Activated T-cell treated with anti-CD3 and anti-CD28 coated beads, Interleukin-2, amount 50 U/mL, for 4 hours (primary cell): ENCODE data around the gene NRGN. TPM values are rescaled to one million over a fixed set of nuclear protein-coding genes. Genes with fewer than 3 reads are reported as not detected.

Experiments used
- ATAC-seq, 2 donors: fragments of 200-7000 bp; cut with Tn5 transposase; one replicate each; pipeline ENCODE4 v1.10.0; 2021
- DNase-seq: peaks from one replicate; pipeline ENCODE4 v3.0.0-alpha.2; 2020
- H3K27me3 Mint-ChIP-seq: one replicate; pipeline ENCODE4 v1.8.0; 2021; ENCODE audit warnings: low read depth, mixed read lengths
- H3K36me3 Mint-ChIP-seq: one replicate; pipeline ENCODE4 v1.8.0; 2022; ENCODE audit warnings: mixed read lengths; ENCODE audit not compliant: insufficient read depth
- H3K4me1 Mint-ChIP-seq: one replicate; pipeline ENCODE4 v1.8.0; 2021; ENCODE audit warnings: low read depth, mixed read lengths
- H3K4me3 Mint-ChIP-seq: one replicate; pipeline ENCODE4 v1.8.0; 2021; ENCODE audit warnings: mild to moderate bottlenecking, moderate library complexity, mixed read lengths
- H3K9me3 Mint-ChIP-seq: one replicate; pipeline ENCODE4 v1.8.0; 2021; ENCODE audit warnings: mixed read lengths
- total RNA-seq, 3 donors: library from RNA; stranded (reverse); gene quantifications; one replicate each; pipeline ENCODE4 v1.2.1, GENCODE V29; 2021

NRGN gene
- total RNA-seq, 3 donors from 2014 or later, result 1.2 to 2.4 (median 1.6) TPM

GRCh38 chr11:124747406-124748099, 7.8 kb downstream of the NRGN start:
- peak overlapping the region; percentile 89 for H3K4me3 Mint-ChIP-seq
- DNase-seq (no peak), ATAC-seq (no peak)
- no peaks in the 10 kb centered on the region for H3K9me3 Mint-ChIP-seq
- H3K4me1 Mint-ChIP-seq, result peaks cover 20% of the 10 kb centered on the region
- no peaks in the 10 kb centered on the region for H3K36me3 Mint-ChIP-seq
- peaks cover 3% of the 10 kb centered on the region for H3K27me3 Mint-ChIP-seq

DNA sequence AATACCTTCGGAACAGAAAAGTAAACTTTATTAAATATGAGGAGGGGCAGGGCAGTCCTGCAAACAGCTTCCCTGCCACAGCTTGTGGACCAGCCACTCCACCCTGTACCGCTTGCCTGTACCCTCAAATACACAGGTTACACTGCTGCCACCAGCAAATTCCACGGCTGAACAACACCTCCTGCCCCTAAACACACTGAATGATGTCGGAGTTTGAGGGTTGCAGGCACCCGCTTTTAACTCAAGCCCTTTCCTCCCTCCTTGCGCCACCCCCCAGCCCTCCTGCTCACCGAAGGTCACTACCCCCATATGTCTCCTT, 8.3 kb downstream of the NRGN start:
- Mint-ChIP-seq H3K4me1 (peaks cover 20% of the 10 kb centered on the region), H3K27me3 (peaks cover 5% of the 10 kb centered on the region), H3K4me3 (peak overlapping the region; percentile 37), H3K36me3 (no peaks in the 10 kb centered on the region), H3K9me3 (no peaks in the 10 kb centered on the region)
- DNase-seq, result no peak
- ATAC-seq, result no peak

- H3K27me3 Mint-ChIP-seq, result peaks cover 5% of the 10 kb centered on the region
- DNase-seq, result no peak
- no peaks in the 10 kb centered on the region for H3K9me3 Mint-ChIP-seq
- ATAC-seq, result no peak
- no peaks in the 10 kb centered on the region for H3K36me3 Mint-ChIP-seq
- peaks cover 20% of the 10 kb centered on the region for H3K4me1 Mint-ChIP-seq
- peak overlapping the region; percentile 8 for H3K4me3 Mint-ChIP-seq
These were observed 9.0 kb downstream of the NRGN start for GRCh38 chr11:124748481-124749343.

GRCh38 chr11:124749912-124750311, 10.2 kb downstream of the NRGN start:
- Mint-ChIP-seq H3K4me3 (no peak overlapping the region), H3K4me1 (peaks cover 20% of the 10 kb centered on the region), H3K27me3 (peaks cover 7% of the 10 kb centered on the region), H3K9me3 (no peaks in the 10 kb centered on the region), H3K36me3 (no peaks in the 10 kb centered on the region)
- ATAC-seq (no peak), DNase-seq (no peak)

DNA sequence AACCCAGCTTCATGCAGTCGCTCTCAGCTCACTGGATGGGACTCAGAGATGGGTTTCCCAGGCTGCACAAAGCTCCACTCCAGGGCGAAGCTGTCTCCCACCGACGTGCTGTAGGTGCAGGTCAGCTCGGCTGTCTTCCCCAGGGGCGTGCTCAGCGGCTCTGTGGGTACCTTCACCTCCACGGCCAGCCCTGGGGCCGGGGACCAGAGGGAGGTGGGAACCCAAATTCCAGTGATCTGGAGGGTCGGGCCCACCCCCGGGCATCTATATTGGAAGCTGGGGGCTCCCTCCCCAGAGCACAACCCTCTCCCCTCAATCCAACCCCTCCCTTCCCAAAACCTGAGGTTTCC, 11.6 kb downstream of the NRGN start:
- H3K4me1 Mint-ChIP-seq, result peaks cover 16% of the 10 kb centered on the region
- H3K27me3 Mint-ChIP-seq, result peaks cover 9% of the 10 kb centered on the region
- no peak overlapping the region for H3K4me3 Mint-ChIP-seq
- no peaks in the 10 kb centered on the region for H3K9me3 Mint-ChIP-seq
- no peaks in the 10 kb centered on the region for H3K36me3 Mint-ChIP-seq
- DNase-seq, result no peak
- no peak for ATAC-seq

DNA sequence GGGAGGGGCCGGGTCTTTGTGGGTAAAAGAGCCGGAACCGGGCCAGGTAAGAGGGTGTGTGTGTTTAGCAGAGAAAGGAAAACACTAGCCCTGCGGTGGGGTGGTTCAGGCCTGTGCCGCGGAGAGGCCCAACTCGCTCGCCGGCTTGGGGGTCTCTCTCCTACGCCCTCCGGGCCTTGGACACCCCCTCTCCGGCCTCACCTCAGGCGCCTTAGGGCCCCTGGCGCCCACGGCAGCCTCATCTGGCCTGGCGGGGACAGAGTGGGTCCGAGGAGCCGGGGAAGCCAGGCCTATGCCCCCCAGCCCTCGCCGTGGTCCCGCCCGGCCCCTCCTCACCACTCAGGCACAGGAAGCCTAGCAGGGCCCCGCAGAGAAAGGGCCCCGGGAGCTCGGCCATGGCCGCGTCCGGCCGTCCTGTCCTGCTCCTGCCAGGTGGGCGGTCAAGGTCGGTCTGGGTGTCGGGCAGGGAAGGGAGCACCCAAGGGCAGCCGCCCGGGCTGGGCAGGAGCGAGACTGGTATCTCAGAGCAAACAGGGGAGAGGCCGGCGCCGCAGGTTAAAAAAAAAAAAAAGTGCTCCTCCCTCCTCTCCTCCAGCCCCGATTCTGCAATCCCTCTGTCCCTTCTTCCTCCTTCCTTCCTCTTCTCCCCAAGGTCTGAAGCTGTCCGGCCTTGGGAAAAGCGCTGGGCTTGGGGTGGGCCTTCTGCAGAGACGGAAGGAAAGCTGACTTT, 12.2 kb downstream of the NRGN start, which contains the start of gene VSIG2:
Gene VSIG2, minus strand, starts transcription at position 515 of the 730 bp plus-strand sequence. Its CDS starts 118 bp downstream, at position 397.
- ATAC-seq (no peak), DNase-seq (no peak)
- Mint-ChIP-seq H3K4me3 (peak within 1 kb of the TSS; percentile 67), H3K36me3 (no peaks in the 10 kb centered on the region), H3K9me3 (no peaks in the 10 kb centered on the region), H3K27me3 (peaks cover 14% of the 10 kb centered on the region), H3K4me1 (peaks cover 14% of the 10 kb centered on the region)

DNA sequence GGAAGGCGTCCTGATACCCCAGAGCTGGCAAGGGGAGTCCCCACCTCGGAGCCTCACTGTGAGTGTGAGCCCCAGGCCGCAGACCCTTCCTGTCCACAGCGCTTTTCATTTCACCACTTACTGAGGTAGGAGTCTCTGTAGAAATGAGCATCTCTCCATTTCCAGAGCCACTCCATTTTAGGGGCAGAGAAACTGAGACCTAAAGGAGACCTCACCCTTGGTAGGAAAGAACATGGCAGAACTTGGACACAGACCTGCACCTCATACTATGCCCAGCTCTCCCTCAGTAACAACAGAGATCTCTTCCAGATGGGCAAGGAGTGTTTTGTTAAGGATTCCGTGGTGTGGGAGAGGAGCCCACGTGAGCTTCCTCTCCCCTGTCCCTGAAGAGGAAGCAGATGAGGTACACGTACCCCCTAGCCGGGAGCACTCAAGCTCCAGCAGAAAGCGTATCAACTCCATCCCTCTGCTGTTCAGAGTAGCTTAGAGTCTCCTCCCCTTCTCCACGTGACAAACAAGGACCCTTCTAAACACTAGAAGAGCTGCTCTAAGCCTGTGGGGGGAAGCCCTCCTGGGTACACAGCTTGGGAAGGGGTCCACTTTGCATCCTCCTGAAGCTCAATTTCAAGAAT, 12.8 kb downstream of the NRGN start:
- H3K4me3 Mint-ChIP-seq, result peak overlapping the region; percentile 67
- DNase-seq, result no peak
- H3K9me3 Mint-ChIP-seq, result no peaks in the 10 kb centered on the region
- H3K4me1 Mint-ChIP-seq, result peaks cover 10% of the 10 kb centered on the region
- H3K27me3 Mint-ChIP-seq, result peaks cover 19% of the 10 kb centered on the region
- H3K36me3 Mint-ChIP-seq, result no peaks in the 10 kb centered on the region
- no peak for ATAC-seq

DNA sequence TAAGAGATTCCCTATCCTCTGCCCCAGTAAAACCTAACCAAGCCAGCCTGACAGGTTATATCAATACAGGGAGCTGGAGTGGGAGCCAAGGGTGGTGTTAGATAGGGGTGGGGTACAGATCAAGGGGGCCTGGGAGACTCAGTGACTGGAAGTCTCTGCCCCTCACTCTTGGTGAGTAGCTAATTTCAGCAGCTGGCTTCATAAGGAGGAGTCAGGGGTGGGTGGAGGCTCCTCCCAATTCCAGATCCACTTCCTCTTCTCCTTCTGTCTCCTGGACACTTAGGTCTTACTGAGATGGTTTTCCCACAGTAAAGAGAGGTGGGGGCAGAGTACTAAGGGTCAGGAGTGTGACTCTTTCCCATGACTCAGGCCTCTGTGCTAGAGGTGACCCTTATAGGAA, 13.5 kb downstream of the NRGN start:
- no peak for ATAC-seq
- H3K27me3 Mint-ChIP-seq, result peaks cover 24% of the 10 kb centered on the region
- DNase-seq, result no peak

GRCh38 chr11:124753624-124754023, 13.9 kb downstream of the NRGN start:
- no peak for ATAC-seq
- Mint-ChIP-seq H3K9me3 (no peaks in the 10 kb centered on the region), H3K4me3 (no peak overlapping the region), H3K4me1 (peaks cover 13% of the 10 kb centered on the region), H3K27me3 (peaks cover 28% of the 10 kb centered on the region), H3K36me3 (peaks cover 2% of the 10 kb centered on the region)
- no peak for DNase-seq

More for the DNA sequence above, 13.5 kb downstream of the NRGN start:
- Mint-ChIP-seq H3K4me1 (peaks cover 11% of the 10 kb centered on the region), H3K36me3 (no peaks in the 10 kb centered on the region), H3K4me3 (no peak overlapping the region), H3K9me3 (no peaks in the 10 kb centered on the region)

GRCh38 chr11:124754309-124754708, 14.6 kb downstream of the NRGN start:
- no peak overlapping the region for H3K4me3 Mint-ChIP-seq
- H3K27me3 Mint-ChIP-seq, result peaks cover 34% of the 10 kb centered on the region
- no peak for DNase-seq
- peaks cover 2% of the 10 kb centered on the region for H3K36me3 Mint-ChIP-seq
- H3K4me1 Mint-ChIP-seq, result peaks cover 14% of the 10 kb centered on the region
- ATAC-seq, result no peak
- H3K9me3 Mint-ChIP-seq, result no peaks in the 10 kb centered on the region

- peaks cover 2% of the 10 kb centered on the region for H3K36me3 Mint-ChIP-seq
- H3K4me3 Mint-ChIP-seq, result no peak overlapping the region
- H3K27me3 Mint-ChIP-seq, result peaks cover 34% of the 10 kb centered on the region
- no peak for DNase-seq
- ATAC-seq, result no peak
- no peaks in the 10 kb centered on the region for H3K9me3 Mint-ChIP-seq
- peaks cover 16% of the 10 kb centered on the region for H3K4me1 Mint-ChIP-seq
These were observed 15.0 kb downstream of the NRGN start for GRCh38 chr11:124754710-124755109.

- Mint-ChIP-seq H3K36me3 (peaks cover 2% of the 10 kb centered on the region), H3K4me1 (peaks cover 22% of the 10 kb centered on the region), H3K27me3 (peaks cover 45% of the 10 kb centered on the region), H3K9me3 (no peaks in the 10 kb centered on the region), H3K4me3 (no peak overlapping the region)
- ATAC-seq (no peak), DNase-seq (no peak)
These were observed 16.5 kb downstream of the NRGN start for GRCh38 chr11:124756033-124756752.

- Mint-ChIP-seq H3K4me3 (no peak overlapping the region), H3K4me1 (peaks cover 27% of the 10 kb centered on the region), H3K36me3 (peaks cover 2% of the 10 kb centered on the region), H3K9me3 (no peaks in the 10 kb centered on the region), H3K27me3 (peaks cover 51% of the 10 kb centered on the region)
- DNase-seq (no peak), ATAC-seq (no peak)
These were observed 17.0 kb downstream of the NRGN start for GRCh38 chr11:124756753-124757227.
